ENCODE results near the gene EDIL3.
A peak's percentile ranks its signal among the peaks of the same experiment; 100 is the strongest.
"Not testable (repeated sequence)": the region's sequence is repeated elsewhere in the genome, so short reads cannot be mapped to it uniquely, and the experiment has no call there.

EDIL3 gene

GRCh38 chr5:84298628-84299027 lies 86.1 kb downstream of the EDIL3 start:
- DNase-seq, result no peak

- not testable (repeated sequence) for DNase-seq
These were observed 87.0 kb downstream of the EDIL3 start for GRCh38 chr5:84297641-84298040.

GRCh38 chr5:84292788-84293653 lies 91.7 kb downstream of the EDIL3 start:
- DNase-seq, result peak; percentile 18 to 24 (median 20)

- no peak for DNase-seq
These were observed 92.6 kb downstream of the EDIL3 start for GRCh38 chr5:84292000-84292642.

GRCh38 chr5:84290673-84291072 lies 94.0 kb downstream of the EDIL3 start:
- DNase-seq, result no peak

GRCh38 chr5:84290161-84290560 lies 94.5 kb downstream of the EDIL3 start:
- DNase-seq, result no peak

- DNase-seq, result peak; percentile 48 to 66 (median 59)
These were observed 96.7 kb downstream of the EDIL3 start for GRCh38 chr5:84287951-84288350.

- no peak for DNase-seq
These were observed 98.0 kb downstream of the EDIL3 start for GRCh38 chr5:84286662-84287061.

- no peak for DNase-seq
These were observed 98.7 kb downstream of the EDIL3 start for GRCh38 chr5:84285641-84286637.

- no peak for DNase-seq
These were observed 103.3 kb downstream of the EDIL3 start for GRCh38 chr5:84281383-84281782.

GRCh38 chr5:84279234-84279633 lies 105.4 kb downstream of the EDIL3 start:
- DNase-seq, result no peak

GRCh38 chr5:84275609-84276008 lies 109.1 kb downstream of the EDIL3 start:
- no peak for DNase-seq

- peak; percentile 45 to 54 (median 53) for DNase-seq
These were observed 109.9 kb downstream of the EDIL3 start for GRCh38 chr5:84274585-84275468.

GRCh38 chr5:84273517-84273883 lies 111.2 kb downstream of the EDIL3 start:
- no peak for DNase-seq

- no peak for DNase-seq
These were observed 111.7 kb downstream of the EDIL3 start for GRCh38 chr5:84272771-84273516.

GRCh38 chr5:84265739-84266550 lies 118.7 kb downstream of the EDIL3 start:
- DNase-seq, result no peak

GRCh38 chr5:84265130-84265529 lies 119.5 kb downstream of the EDIL3 start:
- no peak for DNase-seq

- DNase-seq, result no peak
These were observed 123.7 kb downstream of the EDIL3 start for GRCh38 chr5:84260939-84261338.

GRCh38 chr5:84260140-84260539 lies 124.5 kb downstream of the EDIL3 start:
- no peak for DNase-seq
